Neuronal stem cell (in vitro differentiated cells): Measurements from ENCODE around the gene CYSRT1.

Experiments
- DNase-seq: peaks from one replicate; pipeline ENCODE4 v3.0.0-alpha.2; 2013; ENCODE audit warnings: low spot score
- H2AFZ ChIP-seq: one replicate; pipeline ENCODE4 v1.6.1; 2013; ENCODE audit warnings: mild to moderate bottlenecking, low read length, inconsistent platforms
- H2AK5ac ChIP-seq: 2 replicates; pipeline ENCODE4 v1.6.1; 2013; ENCODE audit warnings: low read depth, mild to moderate bottlenecking, inconsistent platforms, low read length, moderate library complexity, mixed read lengths
- H2BK120ac ChIP-seq: 2 replicates; pipeline ENCODE4 v1.6.1; 2013; ENCODE audit warnings: low read depth, mild to moderate bottlenecking, inconsistent platforms, low read length, moderate library complexity, mixed read lengths
- H2BK12ac ChIP-seq: one replicate; pipeline ENCODE4 v1.6.1; 2013; ENCODE audit warnings: low read length, inconsistent platforms
- H2BK15ac ChIP-seq: 2 replicates; pipeline ENCODE4 v1.6.1; 2013; ENCODE audit warnings: mild to moderate bottlenecking, low read length, inconsistent platforms, mixed read lengths
- H2BK5ac ChIP-seq: one replicate; pipeline ENCODE4 v1.6.1; 2013; ENCODE audit warnings: inconsistent platforms, mild to moderate bottlenecking, low read length, moderate library complexity
- H3K14ac ChIP-seq: one replicate; pipeline ENCODE4 v1.6.1; 2013; ENCODE audit warnings: low read length, inconsistent platforms
- H3K18ac ChIP-seq: 2 replicates; pipeline ENCODE4 v1.6.1; 2013; ENCODE audit warnings: low read length, inconsistent platforms
- H3K23ac ChIP-seq: 2 replicates; pipeline ENCODE4 v1.6.1; 2013; ENCODE audit warnings: low read depth, mild to moderate bottlenecking, mixed read lengths, low read length, inconsistent platforms; ENCODE audit not compliant: poor library complexity
- H3K27ac ChIP-seq: replicated peaks from 3 replicates; pipeline ENCODE4 v1.5.1; 2013; ENCODE audit warnings: low read length, inconsistent platforms
- H3K27me3 ChIP-seq, 3 experiments: 2 replicates each; pipeline ENCODE4 v1.6.1; 2013; ENCODE audit warnings: low read length in 3 of 3, mild to moderate bottlenecking in 2 of 3, inconsistent platforms in 1 of 3, low read depth in 1 of 3, mixed read lengths in 1 of 3, moderate library complexity in 1 of 3; ENCODE audit not compliant: control insufficient read depth in 3 of 3, insufficient read depth in 3 of 3
- H3K36me3 ChIP-seq, 2 donors: replicated peaks in 1 of 2; 2 replicates each; pipeline ENCODE4 v1.6.1; 2013; ENCODE audit warnings: low read length in 2 of 2; ENCODE audit not compliant: control insufficient read depth in 2 of 2, insufficient read depth in 2 of 2
- H3K4ac ChIP-seq: 2 replicates; pipeline ENCODE4 v1.6.1; 2013; ENCODE audit warnings: inconsistent platforms, mild to moderate bottlenecking, low read length, moderate library complexity
- H3K4me1 ChIP-seq, 2 donors: 1 replicate in 1 of 2; 2 replicates in 1 of 2; pipeline ENCODE4 v1.6.1; 2013; ENCODE audit warnings: low read length in 2 of 2, low read depth in 1 of 2; ENCODE audit not compliant: control insufficient read depth in 2 of 2, insufficient read depth in 1 of 2
- H3K4me2 ChIP-seq: one replicate; pipeline ENCODE4 v1.6.1; 2013; ENCODE audit warnings: mild to moderate bottlenecking, low read length, inconsistent platforms; ENCODE audit not compliant: insufficient read depth, poor library complexity, severe bottlenecking
- H3K4me3 ChIP-seq, 2 donors: 2 replicates each; pipeline ENCODE4 v1.5.1; 2013; ENCODE audit warnings: low read length in 2 of 2, mild to moderate bottlenecking in 2 of 2, inconsistent platforms in 1 of 2, moderate library complexity in 1 of 2
- H3K79me1 ChIP-seq: one replicate; pipeline ENCODE4 v1.6.1; 2013; ENCODE audit warnings: low read depth, mild to moderate bottlenecking, inconsistent platforms, low read length, moderate library complexity
- H3K9ac ChIP-seq: one replicate; pipeline ENCODE4 v1.6.1; 2013; ENCODE audit warnings: mild to moderate bottlenecking, low read depth, low read length, inconsistent platforms; ENCODE audit not compliant: poor library complexity
- H3K9me3 ChIP-seq, 2 donors: replicated peaks in 1 of 2; 2 replicates each; pipeline versions ENCODE3 to v1.6.1; 2013; ENCODE audit warnings: low read length in 2 of 2, mild to moderate bottlenecking in 2 of 2, inconsistent platforms in 1 of 2, low read depth in 1 of 2, mixed read lengths in 1 of 2, moderate library complexity in 1 of 2; ENCODE audit not compliant: control insufficient read depth in 2 of 2, insufficient read depth in 1 of 2
- H4K8ac ChIP-seq: one replicate; pipeline ENCODE4 v1.6.1; 2013; ENCODE audit warnings: low read depth, mild to moderate bottlenecking, inconsistent platforms, low read length, moderate library complexity
- H4K91ac ChIP-seq: one replicate; pipeline ENCODE4 v1.6.1; 2013; ENCODE audit warnings: low read length, low read depth, mild to moderate bottlenecking, inconsistent platforms; ENCODE audit not compliant: poor library complexity
- WGBS, 2 donors: extraction: QIAGEN DNeasy Blood & Tissue Kit; methylation state at CpG; one replicate each; pipeline ENCODE4 v1.1.7; 2013; ENCODE audit warnings: missing lambda C conversion rate in 2 of 2, mixed read lengths in 1 of 2; ENCODE audit not compliant: insufficient read length in 2 of 2, insufficient replicate concordance in 1 of 2; ENCODE audit errors: extremely low coverage in 2 of 2; 5-methylcytosine and 5-hydroxymethylcytosine counted together

CYSRT1 gene

DNA sequence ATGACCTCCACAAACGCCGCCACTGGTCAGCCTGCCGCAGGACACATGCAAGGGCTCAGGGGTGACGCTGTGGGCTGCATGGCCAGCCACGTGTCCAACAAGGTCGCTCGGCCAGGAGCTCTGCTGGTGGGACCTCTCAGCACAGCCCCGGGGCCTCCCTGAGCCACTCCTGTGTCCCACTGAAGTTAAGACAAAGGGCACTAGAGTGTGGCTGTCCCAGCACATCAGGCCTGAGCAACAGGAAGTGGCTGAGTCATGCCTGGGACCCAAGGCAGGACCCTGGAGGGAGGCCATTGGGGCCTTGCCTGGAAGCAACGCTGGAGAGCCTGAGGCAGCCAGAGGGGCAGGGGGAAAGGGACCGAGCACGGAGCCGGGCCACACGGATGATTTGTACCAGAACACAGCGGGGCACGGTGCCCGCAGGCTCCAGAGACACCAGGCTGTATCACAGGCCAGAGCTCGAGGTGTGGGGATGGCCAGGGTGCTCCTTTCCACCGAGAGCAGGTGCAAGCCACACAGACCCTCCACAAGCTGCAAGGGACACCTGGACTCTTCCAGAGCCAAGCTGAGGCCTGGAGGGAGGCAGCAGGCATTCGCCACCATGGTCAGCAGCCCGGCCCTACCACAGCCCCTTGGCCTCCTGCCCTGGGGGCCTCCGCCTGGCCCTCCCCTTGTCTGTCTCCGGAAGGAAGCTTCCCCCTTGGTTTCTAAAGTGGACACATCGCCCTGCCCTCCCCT, 46.6 kb upstream of the CYSRT1 start:
- Histone ChIP-seq H3K27ac (no peak overlapping the region), H3K18ac (no peak overlapping the region), H3K9ac (no peak overlapping the region), H2BK15ac (no peak overlapping the region), H2BK120ac (no peak overlapping the region), H3K4me3 (no peak overlapping the region), H3K36me3 (peaks cover 23 to 48% of the 10 kb centered on the region in 2 donors), H4K91ac (no peak overlapping the region), H2BK12ac (no peak overlapping the region), H3K9me3 (no peaks in the 10 kb centered on the region), H3K4me1 (peaks cover 0 to 5% of the 10 kb centered on the region in 2 donors), H3K4ac (no peak overlapping the region), H4K8ac (no peak overlapping the region), H3K23ac (no peak overlapping the region), H2AK5ac (no peak overlapping the region), H2BK5ac (no peak overlapping the region), H3K4me2 (peak overlapping the region; percentile 2), H3K14ac (no peak overlapping the region), H2AFZ (no peak overlapping the region), H3K27me3 (peaks cover 0 to 8% (median 7%) of the 10 kb centered on the region in 3 experiments), H3K79me1 (peaks cover 8% of the 10 kb centered on the region)
- WGBS, 2 donors, result no CpG with 5 or more reads among the region's 23 CpGs
- DNase-seq, result no peak

DNA sequence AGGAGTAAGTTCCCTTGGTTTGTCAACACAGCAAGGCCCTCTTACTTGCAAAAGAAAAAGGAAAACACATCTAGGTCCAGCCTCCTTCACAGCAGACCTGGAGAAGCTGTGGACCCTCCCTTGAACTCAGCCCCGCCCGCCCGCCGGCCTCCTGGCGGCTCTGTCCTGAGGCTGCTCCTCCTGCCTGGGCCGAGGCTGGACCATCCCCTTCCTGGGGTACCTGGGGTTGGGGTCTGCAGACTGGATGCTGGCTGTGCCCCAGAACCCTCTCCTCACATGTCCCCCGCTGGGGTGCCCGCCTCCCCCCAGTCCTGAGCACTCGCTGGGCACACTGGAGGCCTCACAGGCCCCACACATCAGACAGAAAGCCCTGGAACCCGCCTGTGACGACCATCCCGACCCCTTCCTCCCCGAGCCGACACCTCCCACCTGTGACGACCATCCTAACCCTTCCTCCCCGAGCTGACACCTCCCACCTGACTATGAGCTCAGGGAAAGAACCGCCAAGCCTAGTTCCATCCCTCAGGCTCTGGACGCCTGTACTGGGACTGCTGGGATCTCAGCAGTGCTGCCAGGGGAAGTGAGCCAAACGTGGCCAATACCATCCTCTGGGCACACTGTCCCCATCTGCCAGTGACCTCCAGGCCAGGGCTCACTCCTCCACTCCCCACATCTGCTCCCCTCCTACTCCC, 45.9 kb upstream of the CYSRT1 start:
- Histone ChIP-seq H3K4me2 (no peak overlapping the region), H3K14ac (no peak overlapping the region), H3K27ac (no peak overlapping the region), H3K9ac (no peak overlapping the region), H3K4me1 (peaks cover 0 to 5% of the 10 kb centered on the region in 2 donors), H3K36me3 (peaks cover 29 to 55% of the 10 kb centered on the region in 2 donors), H2AK5ac (no peak overlapping the region), H2BK15ac (no peak overlapping the region), H4K8ac (no peak overlapping the region), H3K18ac (no peak overlapping the region), H2BK120ac (no peak overlapping the region), H2AFZ (no peak overlapping the region), H2BK12ac (no peak overlapping the region), H3K9me3 (no peaks in the 10 kb centered on the region), H3K4me3 (peak overlapping the region in 1 of 2 donors; percentile 42), H4K91ac (no peak overlapping the region), H3K23ac (no peak overlapping the region), H2BK5ac (no peak overlapping the region), H3K4ac (no peak overlapping the region), H3K79me1 (peaks cover 8% of the 10 kb centered on the region), H3K27me3 (peaks cover 0 to 6% (median 1%) of the 10 kb centered on the region in 3 experiments)
- no peak for DNase-seq
- WGBS, 2 donors, result no CpG with 5 or more reads among the region's 19 CpGs

DNA sequence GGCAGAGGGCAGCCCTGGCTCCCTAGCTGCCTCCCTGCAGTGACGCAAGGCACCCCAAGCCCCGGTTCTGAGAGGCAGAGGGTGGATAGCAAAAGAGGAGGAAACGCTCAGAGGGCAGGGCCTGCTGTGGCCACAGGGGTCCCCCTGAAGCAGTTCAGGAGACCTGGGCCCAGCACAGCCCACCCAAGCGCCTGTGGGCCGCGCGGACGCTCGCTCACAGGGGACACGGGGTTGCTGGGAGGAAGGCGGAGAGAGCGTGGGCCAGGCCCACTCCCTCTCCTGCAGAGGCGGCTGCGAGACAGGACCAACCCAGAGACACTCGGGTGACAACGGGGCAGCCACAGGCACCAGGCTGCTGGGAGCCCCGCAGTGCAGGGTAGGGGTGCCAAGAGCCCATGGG, 45.2 kb upstream of the CYSRT1 start:
- Histone ChIP-seq H3K14ac (no peak overlapping the region), H2BK5ac (no peak overlapping the region), H3K4me3 (no peak overlapping the region), H3K4me1 (peaks cover 0 to 5% of the 10 kb centered on the region in 2 donors), H3K4ac (no peak overlapping the region), H3K79me1 (peaks cover 8% of the 10 kb centered on the region), H3K18ac (no peak overlapping the region), H2BK12ac (no peak overlapping the region), H2BK120ac (no peak overlapping the region), H3K4me2 (no peak overlapping the region), H4K91ac (no peak overlapping the region), H3K27ac (no peak overlapping the region), H2AK5ac (no peak overlapping the region), H3K23ac (no peak overlapping the region), H4K8ac (no peak overlapping the region), H3K9me3 (no peaks in the 10 kb centered on the region), H2AFZ (no peak overlapping the region), H2BK15ac (no peak overlapping the region), H3K27me3 (peaks cover 0 to 4% (median 0%) of the 10 kb centered on the region in 3 experiments), H3K36me3 (peaks cover 29 to 61% of the 10 kb centered on the region in 2 donors), H3K9ac (no peak overlapping the region)
- no peak for DNase-seq
- no CpG with 5 or more reads among the region's 17 CpGs for WGBS, 2 donors

DNA sequence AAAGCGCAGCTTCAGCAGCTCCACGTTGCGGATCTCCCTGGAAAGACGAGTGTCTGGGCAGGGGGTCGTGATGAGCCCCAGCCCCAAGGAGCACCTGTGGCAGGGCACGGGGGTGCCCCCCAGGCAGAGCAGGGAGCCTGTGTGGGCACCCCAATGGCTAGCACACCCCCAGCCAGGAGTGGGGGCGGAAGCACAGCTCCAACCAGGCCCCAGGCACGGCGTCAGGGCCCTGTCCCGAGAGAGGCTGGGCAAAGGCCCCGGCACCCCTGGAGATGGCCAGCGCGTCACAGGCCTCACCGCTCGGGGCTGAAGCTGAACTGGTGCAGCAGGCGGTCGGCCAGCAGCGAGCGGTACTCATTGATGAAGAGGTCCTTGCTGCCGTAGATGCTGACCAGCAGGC, 44.5 kb upstream of the CYSRT1 start:
- Histone ChIP-seq H2AK5ac (no peak overlapping the region), H3K4me1 (no peaks in the 10 kb centered on the region), H4K91ac (no peak overlapping the region), H3K4me3 (no peak overlapping the region), H3K4me2 (no peak overlapping the region), H3K27me3 (peaks cover 0 to 1% (median 0%) of the 10 kb centered on the region in 3 experiments), H2BK15ac (no peak overlapping the region), H3K18ac (no peak overlapping the region), H2AFZ (no peak overlapping the region), H2BK12ac (no peak overlapping the region), H3K79me1 (peaks cover 7% of the 10 kb centered on the region), H4K8ac (no peak overlapping the region), H3K9me3 (no peaks in the 10 kb centered on the region), H3K27ac (no peak overlapping the region), H3K9ac (no peak overlapping the region), H3K36me3 (peaks cover 29 to 69% of the 10 kb centered on the region in 2 donors), H3K4ac (no peak overlapping the region), H3K23ac (peak overlapping the region; percentile 65), H2BK5ac (no peak overlapping the region), H2BK120ac (no peak overlapping the region), H3K14ac (no peak overlapping the region)
- DNase-seq, result no peak
- no CpG with 5 or more reads among the region's 20 CpGs for WGBS, 2 donors
